ENCODE results near the gene LRP3.

DNA sequence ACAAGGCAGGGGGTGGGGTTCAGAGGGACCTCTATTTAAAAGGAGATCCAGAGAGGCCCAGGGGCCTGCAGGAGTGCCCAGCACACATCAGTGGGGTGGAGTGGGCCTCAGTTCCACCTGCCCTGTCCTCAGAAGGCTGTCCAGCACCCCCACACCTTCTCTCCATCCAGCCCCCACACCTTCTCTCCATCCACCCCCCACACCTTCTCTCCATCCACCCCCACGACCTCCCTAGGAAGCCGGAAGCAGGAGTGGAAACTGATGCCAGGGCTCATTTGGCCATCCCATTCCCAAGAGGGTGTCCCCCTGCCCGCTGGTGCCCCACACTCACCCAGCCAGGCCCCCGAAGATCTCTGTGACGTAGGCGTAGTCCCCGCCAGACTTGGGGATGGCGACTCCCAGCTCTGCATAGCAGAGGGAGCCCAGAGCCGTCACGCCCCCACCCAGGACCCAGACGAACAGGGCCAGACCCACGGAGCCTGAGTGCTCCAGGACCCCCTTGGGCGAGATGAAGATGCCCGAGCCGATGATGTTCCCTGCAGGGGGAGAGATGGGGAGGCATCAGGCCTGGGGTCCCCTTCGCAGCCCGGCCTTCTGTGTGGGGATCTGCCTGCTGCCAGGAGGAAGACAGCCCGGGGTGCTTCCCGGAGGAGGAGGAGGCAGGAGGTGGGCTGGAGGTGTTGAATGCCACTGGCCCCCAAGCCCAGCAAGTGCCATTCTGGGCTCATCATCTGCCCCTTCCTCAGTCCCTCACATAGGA, 21.5 kb downstream of the LRP3 start:
- TF ChIP-seq, protein P1, sequence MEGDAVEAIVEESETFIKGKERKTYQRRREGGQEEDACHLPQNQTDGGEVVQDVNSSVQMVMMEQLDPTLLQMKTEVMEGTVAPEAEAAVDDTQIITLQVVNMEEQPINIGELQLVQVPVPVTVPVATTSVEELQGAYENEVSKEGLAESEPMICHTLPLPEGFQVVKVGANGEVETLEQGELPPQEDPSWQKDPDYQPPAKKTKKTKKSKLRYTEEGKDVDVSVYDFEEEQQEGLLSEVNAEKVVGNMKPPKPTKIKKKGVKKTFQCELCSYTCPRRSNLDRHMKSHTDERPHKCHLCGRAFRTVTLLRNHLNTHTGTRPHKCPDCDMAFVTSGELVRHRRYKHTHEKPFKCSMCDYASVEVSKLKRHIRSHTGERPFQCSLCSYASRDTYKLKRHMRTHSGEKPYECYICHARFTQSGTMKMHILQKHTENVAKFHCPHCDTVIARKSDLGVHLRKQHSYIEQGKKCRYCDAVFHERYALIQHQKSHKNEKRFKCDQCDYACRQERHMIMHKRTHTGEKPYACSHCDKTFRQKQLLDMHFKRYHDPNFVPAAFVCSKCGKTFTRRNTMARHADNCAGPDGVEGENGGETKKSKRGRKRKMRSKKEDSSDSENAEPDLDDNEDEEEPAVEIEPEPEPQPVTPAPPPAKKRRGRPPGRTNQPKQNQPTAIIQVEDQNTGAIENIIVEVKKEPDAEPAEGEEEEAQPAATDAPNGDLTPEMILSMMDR (IDR thresholded peaks at IDR 0.05; ENCODE audit: low read length), result no peak
- TF ChIP-seq EZH2 (IDR thresholded peaks at IDR 0.05; ENCODE audit: borderline replicate concordance, low read length), result no peak
